ENCODE data around the gene GPR137.

The GPR137 gene

DNA sequence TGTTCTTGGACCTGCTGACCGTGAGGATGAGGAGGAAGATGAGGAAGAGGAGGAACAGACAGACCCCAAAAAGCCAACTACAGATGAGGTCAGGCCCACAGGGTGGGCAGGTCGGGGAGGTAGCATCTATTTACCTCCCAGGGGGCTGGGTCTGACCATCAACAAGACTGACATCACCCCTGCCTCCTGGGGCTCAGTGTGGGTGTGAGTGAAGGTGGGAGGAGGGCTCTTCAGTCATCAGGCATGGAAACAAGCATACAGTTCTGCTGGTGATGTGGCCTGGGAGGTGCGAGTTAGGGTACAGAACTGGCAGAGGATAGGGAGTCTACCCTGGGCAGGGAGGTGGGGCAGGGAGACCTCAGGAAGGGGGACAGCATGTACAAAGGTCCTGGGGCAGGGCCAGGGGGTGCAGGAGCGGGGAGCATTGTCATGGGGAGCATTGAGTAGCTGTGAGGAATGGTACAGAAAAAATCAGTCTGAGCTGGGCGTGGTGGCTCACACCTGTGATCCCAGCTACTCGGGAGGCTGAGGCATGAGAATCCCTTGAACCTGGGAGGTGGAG lies 25.4 kb upstream of the GPR137 start:
- ChIA-PET CTCF (no interaction called here), POLR2A (interaction anchor here (1.4 kb wide), 1 partner anchor 57 kb away, joined by 3 read pairs; the partner anchor contains the start of gene PRDX5)
- DNase-seq (ENCODE audit: extremely low spot score): no peak
- TF ChIP-seq SUZ12 (IDR thresholded peaks at IDR 0.05) (no peak), ELF4 (IDR thresholded peaks at IDR 0.05) (no peak), ARNT (IDR thresholded peaks at IDR 0.05) (no peak), PKNOX1 (IDR thresholded peaks at IDR 0.05) (no peak), LEF1 (IDR thresholded peaks at IDR 0.05; ENCODE audit: borderline replicate concordance) (no peak), HDGF (IDR thresholded peaks at IDR 0.05; ENCODE audit: borderline replicate concordance) (no peak), ZNF384 (IDR thresholded peaks at IDR 0.05) (no peak), SP1 (IDR thresholded peaks at IDR 0.05) (no peak), FOXA1 (IDR thresholded peaks at IDR 0.05) (no peak), FOXK2 (IDR thresholded peaks at IDR 0.05) (no peak), TARDBP (IDR thresholded peaks at IDR 0.05) (no peak), L3MBTL2 (conservative IDR thresholded peaks at IDR 0.05) (no peak)

DNA sequence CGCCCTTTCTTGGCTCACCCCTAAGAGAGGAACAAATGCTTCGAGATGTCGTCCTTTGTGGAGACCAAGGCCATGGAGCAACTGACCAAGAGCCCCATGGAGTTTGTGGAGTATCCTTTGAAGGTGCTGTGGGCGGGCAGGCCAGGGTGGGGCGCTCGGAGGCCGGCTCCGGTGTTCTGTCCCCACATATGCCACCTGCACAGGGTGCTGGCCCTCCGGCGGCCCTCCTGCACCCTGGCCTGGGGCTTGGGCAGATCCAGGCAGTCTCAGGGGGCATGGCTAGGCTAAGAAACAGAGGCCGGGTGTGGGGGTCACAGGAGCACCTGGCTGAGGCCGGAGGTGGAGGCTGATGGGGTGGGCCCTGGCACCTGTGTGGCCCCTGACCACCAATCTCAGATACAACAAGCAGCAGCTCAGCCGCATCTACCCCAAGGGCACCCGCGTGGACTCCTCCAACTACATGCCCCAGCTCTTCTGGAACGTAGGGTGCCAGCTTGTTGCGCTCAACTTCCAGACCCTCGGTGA lies 24.0 kb upstream of the GPR137 start:
- POLR2A ChIA-PET: interaction anchor here (1.4 to 1.6 kb wide), 2 partner anchors 10 to 56 kb away, joined by 3 to 4 read pairs; partner anchors contain the start of gene PRDX5
- CTCF ChIA-PET: no interaction called here
- TF ChIP-seq LEF1 (IDR thresholded peaks at IDR 0.05; ENCODE audit: borderline replicate concordance): no peak
- TF ChIP-seq FOXA1 (IDR thresholded peaks at IDR 0.05): no peak
- TF ChIP-seq SP1 (IDR thresholded peaks at IDR 0.05): no peak
- TF ChIP-seq NFRKB (IDR thresholded peaks at IDR 0.05): no peak
- TF ChIP-seq PKNOX1 (IDR thresholded peaks at IDR 0.05): no peak
- no peak for TF ChIP-seq ARNT (IDR thresholded peaks at IDR 0.05)
- DNase-seq (ENCODE audit: extremely low spot score): no peak

DNA sequence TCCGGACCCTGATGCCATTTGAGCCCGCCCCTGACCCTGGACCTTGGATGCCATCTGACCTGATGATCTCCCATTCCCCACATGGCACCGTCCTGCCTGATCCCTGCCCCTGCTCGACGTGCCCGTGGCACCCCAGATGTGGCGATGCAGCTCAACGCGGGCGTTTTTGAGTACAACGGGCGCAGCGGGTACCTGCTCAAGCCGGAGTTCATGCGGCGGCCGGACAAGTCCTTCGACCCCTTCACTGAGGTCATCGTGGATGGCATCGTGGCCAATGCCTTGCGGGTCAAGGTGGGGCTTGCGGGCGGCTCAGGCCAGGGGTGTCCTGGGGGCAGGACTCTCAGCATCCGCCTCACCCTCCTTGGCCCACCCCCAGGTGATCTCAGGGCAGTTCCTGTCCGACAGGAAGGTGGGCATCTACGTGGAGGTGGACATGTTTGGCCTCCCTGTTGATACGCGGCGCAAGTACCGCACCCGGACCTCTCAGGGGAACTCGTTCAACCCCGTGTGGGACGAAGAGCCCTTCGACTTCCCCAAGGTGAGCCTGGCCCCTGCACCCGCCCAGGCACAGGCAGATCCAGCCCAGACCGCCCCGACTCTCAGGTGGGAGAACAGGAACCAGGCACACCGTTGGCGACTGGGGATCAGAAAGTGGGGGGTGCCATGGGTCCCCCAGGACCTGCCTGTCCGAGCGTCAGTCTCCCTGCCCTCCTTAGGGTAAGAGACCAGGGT lies 23.2 kb upstream of the GPR137 start:
- ChIA-PET CTCF (no interaction called here), POLR2A (interaction anchor here (1.6 kb wide), 1 partner anchor 9 kb away, joined by 4 read pairs; no protein-coding TSS in a partner anchor)
- DNase-seq (ENCODE audit: extremely low spot score): no peak
- no peak for TF ChIP-seq ZNF384 (IDR thresholded peaks at IDR 0.05)
- TF ChIP-seq HDGF (IDR thresholded peaks at IDR 0.05; ENCODE audit: borderline replicate concordance): no peak
- no peak for TF ChIP-seq SP1 (IDR thresholded peaks at IDR 0.05)
- no peak for TF ChIP-seq ARNT (IDR thresholded peaks at IDR 0.05)
- TF ChIP-seq NFRKB (IDR thresholded peaks at IDR 0.05): no peak
- no peak for TF ChIP-seq CTBP1 (IDR thresholded peaks at IDR 0.05; ENCODE audit: borderline replicate concordance)
- TF ChIP-seq FOXM1 (IDR thresholded peaks at IDR 0.05; ENCODE audit: borderline replicate concordance): no peak
- TF ChIP-seq LEF1 (IDR thresholded peaks at IDR 0.05; ENCODE audit: borderline replicate concordance): no peak
- TF ChIP-seq L3MBTL2 (conservative IDR thresholded peaks at IDR 0.05): no peak
- no peak for TF ChIP-seq TARDBP (IDR thresholded peaks at IDR 0.05)
- TF ChIP-seq ELF4 (IDR thresholded peaks at IDR 0.05): no peak
- no peak for TF ChIP-seq FOXK2 (IDR thresholded peaks at IDR 0.05)
- TF ChIP-seq PKNOX1 (IDR thresholded peaks at IDR 0.05): no peak
- TF ChIP-seq BHLHE40 (IDR thresholded peaks at IDR 0.05; ENCODE audit: borderline replicate concordance): no peak

DNA sequence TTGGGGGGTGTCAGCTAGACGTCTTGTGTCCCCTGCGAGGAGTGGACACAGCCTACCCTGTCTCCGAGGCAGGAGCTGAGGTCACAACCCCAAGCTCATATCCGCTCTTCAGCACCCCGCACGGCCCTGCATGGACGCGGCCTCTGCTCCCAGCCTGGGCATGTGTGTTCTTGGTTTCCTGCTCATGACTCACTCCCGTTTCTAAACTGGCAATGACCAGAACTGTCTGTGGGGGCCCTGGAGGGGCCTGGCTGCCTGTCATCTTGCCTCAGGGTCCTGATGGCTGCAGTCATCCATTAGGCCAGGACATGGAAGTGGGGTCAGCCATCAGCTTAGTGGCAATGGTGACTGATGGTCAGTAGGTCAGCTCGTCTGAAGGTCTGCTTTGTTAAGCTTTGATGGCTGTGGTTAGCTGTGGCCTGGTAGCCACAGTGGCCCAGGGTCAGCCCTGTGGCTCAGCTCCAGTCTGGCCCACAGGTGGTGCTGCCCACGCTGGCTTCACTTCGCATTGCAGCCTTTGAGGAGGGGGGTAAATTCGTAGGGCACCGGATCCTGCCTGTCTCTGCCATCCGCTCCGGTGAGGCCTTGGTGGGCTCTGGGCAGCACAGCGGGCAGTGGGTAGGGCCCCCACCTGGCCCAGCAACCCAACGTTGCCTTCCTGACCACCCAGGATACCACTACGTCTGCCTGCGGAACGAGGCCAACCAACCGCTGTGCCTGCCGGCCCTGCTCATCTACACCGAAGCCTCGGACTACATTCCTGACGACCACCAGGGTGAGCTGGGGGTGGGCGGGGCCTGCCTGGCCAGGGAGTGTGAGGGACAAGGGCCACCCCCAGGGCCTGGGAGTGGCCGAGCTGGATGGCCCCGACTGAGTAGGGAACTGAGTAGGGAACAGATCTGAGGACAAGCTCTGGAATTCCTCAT lies 22.4 kb upstream of the GPR137 start:
- DNase-seq (ENCODE audit: extremely low spot score): no peak
- ChIA-PET CTCF (no interaction called here), POLR2A (interaction anchor here (0.6 to 2.3 kb wide), 5 partner anchors 8 to 54 kb away, joined by 3 to 5 read pairs (median 4); partner anchors contain the start of genes PLCB3, PPP1R14B and TRMT112)
- TF ChIP-seq NFRKB (IDR thresholded peaks at IDR 0.05) (no peak), FOXM1 (IDR thresholded peaks at IDR 0.05; ENCODE audit: borderline replicate concordance) (no peak), ARNT (IDR thresholded peaks at IDR 0.05) (no peak), FOXA1 (IDR thresholded peaks at IDR 0.05) (no peak)

GRCh38 chr11:64263947-64264317 lies 21.7 kb upstream of the GPR137 start:
- TF ChIP-seq LEF1 (IDR thresholded peaks at IDR 0.05; ENCODE audit: borderline replicate concordance) (no peak), FOXM1 (IDR thresholded peaks at IDR 0.05; ENCODE audit: borderline replicate concordance) (no peak), HDGF (IDR thresholded peaks at IDR 0.05; ENCODE audit: borderline replicate concordance) (no peak), NFRKB (IDR thresholded peaks at IDR 0.05) (no peak), SUZ12 (IDR thresholded peaks at IDR 0.05) (no peak), L3MBTL2 (conservative IDR thresholded peaks at IDR 0.05) (no peak), ZNF384 (IDR thresholded peaks at IDR 0.05) (no peak), FOXA1 (IDR thresholded peaks at IDR 0.05) (no peak), ELF4 (IDR thresholded peaks at IDR 0.05) (no peak)
- CTCF ChIA-PET: no interaction called here
- no peak for DNase-seq (ENCODE audit: extremely low spot score)
- POLR2A ChIA-PET: interaction anchor here (0.6 to 2.3 kb wide), 7 partner anchors 13 to 78 kb away, joined by 3 to 5 read pairs (median 3); partner anchors contain the start of genes PLCB3, PPP1R14B, STIP1 and TRMT112

Measured in HEK293T (cell line).